ENCODE data around the gene ATR.

DNA sequence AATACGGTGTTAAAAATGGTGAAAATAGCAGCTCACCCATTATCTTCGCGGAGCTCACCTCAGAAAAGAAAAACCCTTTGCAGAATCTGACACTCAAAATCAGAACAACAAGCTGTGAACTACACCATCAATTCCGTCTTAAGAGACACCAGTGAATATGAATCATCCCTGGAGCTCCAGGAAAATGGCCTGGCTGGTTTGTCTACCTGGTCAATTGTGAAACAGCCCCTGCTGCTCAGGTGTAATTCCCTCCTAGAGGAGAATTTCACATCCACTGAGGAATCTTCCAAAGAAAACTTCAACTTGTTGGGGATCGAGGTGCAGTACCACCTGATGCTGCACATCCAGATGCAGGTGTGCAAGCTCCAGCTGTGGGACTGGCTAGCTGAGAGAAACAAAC is 127.7 kb downstream of the ATR start:
- TF ChIP-seq, protein P1, sequence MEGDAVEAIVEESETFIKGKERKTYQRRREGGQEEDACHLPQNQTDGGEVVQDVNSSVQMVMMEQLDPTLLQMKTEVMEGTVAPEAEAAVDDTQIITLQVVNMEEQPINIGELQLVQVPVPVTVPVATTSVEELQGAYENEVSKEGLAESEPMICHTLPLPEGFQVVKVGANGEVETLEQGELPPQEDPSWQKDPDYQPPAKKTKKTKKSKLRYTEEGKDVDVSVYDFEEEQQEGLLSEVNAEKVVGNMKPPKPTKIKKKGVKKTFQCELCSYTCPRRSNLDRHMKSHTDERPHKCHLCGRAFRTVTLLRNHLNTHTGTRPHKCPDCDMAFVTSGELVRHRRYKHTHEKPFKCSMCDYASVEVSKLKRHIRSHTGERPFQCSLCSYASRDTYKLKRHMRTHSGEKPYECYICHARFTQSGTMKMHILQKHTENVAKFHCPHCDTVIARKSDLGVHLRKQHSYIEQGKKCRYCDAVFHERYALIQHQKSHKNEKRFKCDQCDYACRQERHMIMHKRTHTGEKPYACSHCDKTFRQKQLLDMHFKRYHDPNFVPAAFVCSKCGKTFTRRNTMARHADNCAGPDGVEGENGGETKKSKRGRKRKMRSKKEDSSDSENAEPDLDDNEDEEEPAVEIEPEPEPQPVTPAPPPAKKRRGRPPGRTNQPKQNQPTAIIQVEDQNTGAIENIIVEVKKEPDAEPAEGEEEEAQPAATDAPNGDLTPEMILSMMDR (conservative IDR thresholded peaks at IDR 0.05; ENCODE audit: low read length): no peak
- no peak for TF ChIP-seq EZH2phosphoT487 (IDR thresholded peaks at IDR 0.05; ENCODE audit: borderline replicate concordance)
